HFFc6 (cell line): ENCODE data around the gene RHPN2. TPM values are rescaled to one million over a fixed set of nuclear protein-coding genes. Genes with fewer than 3 reads are reported as not detected.

Experiments used
- DNase-seq: peaks from one replicate; pipeline ENCODE4 v3.0.0-alpha.2; 2018
- H3K27ac Mint-ChIP-seq: 2 replicates; pipeline ENCODE4 v1.8.0; 2020; ENCODE audit warnings: mild to moderate bottlenecking, mixed read lengths
- H3K27me3 Mint-ChIP-seq: 2 replicates; pipeline ENCODE4 v1.8.0; 2021; ENCODE audit warnings: mild to moderate bottlenecking, moderate library complexity, mixed read lengths; ENCODE audit not compliant: insufficient read depth
- H3K36me3 Mint-ChIP-seq: 2 replicates; pipeline ENCODE4 v1.8.0; 2021; ENCODE audit warnings: low read depth, mixed read lengths
- H3K4me1 Mint-ChIP-seq: 2 replicates; pipeline ENCODE4 v1.8.0; 2020; ENCODE audit warnings: low read depth, mixed read lengths
- H3K4me3 Mint-ChIP-seq: 2 replicates; pipeline ENCODE4 v1.8.0; 2020; ENCODE audit warnings: mild to moderate bottlenecking, moderate library complexity, mixed read lengths
- H3K9me3 Mint-ChIP-seq: 2 replicates; pipeline ENCODE4 v1.8.0; 2020; ENCODE audit warnings: mild to moderate bottlenecking, mixed read lengths
- total RNA-seq, 6 experiments: library from RNA; stranded (reverse); fragmentation: NEBNext Ultra II Directional; extraction: Animal tissue kit (Norgen Biotek cat#: 25700); gene quantifications; 2 replicates in 1 of 6; 3 replicates in 5 of 6; pipeline ENCODE4 v1.2.3, GENCODE V29; 2021
- TF ChIP-seq, protein P1 (sequence below): fragments of 200-600 bp; sonication (generic); IDR thresholded peaks from 2 replicates; pipeline ENCODE4 v1.5.0; 2021; ENCODE audit warnings: antibody characterized with exemption, mild to moderate bottlenecking

RHPN2 gene
- total RNA-seq, 6 experiments from 2014 or later: 2.7 to 5.4 (median 3.4) TPM

DNA sequence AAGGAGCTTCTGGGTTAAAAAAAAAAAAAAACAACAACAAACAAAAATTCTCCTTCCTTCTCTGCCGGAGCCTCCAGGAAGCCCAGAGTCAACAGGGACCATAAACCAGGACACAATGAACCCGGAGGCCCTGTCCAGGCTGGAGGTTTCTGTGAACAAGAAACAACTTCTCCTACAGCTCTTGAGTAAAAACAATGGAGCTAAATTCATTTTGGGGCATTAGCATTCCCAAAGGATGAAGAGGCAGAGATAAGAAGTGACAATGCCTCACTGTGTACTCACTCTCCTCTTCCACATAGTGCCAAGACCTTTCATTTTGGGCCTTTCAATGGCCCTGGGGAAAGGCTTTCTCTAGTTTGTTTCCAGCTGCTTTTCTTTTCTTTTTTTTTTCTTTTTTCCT lies 9.0 kb downstream of the RHPN2 start:
- H3K4me1 Mint-ChIP-seq: peaks cover 14% of the 10 kb centered on the region
- H3K36me3 Mint-ChIP-seq: no peaks in the 10 kb centered on the region
- no peaks in the 10 kb centered on the region for H3K9me3 Mint-ChIP-seq
- H3K4me3 Mint-ChIP-seq: no peak overlapping the region
- H3K27me3 Mint-ChIP-seq: no peaks in the 10 kb centered on the region; the same call in 1 of the 2 replicates
- TF ChIP-seq, protein P1, sequence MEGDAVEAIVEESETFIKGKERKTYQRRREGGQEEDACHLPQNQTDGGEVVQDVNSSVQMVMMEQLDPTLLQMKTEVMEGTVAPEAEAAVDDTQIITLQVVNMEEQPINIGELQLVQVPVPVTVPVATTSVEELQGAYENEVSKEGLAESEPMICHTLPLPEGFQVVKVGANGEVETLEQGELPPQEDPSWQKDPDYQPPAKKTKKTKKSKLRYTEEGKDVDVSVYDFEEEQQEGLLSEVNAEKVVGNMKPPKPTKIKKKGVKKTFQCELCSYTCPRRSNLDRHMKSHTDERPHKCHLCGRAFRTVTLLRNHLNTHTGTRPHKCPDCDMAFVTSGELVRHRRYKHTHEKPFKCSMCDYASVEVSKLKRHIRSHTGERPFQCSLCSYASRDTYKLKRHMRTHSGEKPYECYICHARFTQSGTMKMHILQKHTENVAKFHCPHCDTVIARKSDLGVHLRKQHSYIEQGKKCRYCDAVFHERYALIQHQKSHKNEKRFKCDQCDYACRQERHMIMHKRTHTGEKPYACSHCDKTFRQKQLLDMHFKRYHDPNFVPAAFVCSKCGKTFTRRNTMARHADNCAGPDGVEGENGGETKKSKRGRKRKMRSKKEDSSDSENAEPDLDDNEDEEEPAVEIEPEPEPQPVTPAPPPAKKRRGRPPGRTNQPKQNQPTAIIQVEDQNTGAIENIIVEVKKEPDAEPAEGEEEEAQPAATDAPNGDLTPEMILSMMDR: no peak
- H3K27ac Mint-ChIP-seq: no peak overlapping the region; the same call in 1 of the 2 replicates
- peak; percentile 13 for DNase-seq

DNA sequence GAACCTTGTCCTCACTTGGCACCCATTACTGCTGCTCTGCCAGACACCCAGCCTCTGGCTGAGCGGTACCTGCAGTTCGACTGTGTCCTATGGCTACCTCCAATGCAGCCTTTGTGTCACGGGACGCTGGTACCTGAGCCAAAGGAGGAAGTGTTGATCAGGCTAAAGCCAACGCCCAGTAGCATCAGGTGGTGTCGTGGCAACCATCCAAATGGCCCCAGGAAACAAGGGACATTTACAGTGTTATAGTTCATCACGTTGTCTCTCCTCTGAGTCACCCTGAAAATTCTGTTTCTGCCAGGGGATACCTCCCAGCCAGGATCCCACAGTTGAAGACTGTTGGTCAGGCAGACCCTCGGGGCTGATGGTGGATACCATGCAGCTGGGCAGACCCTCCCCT lies 10.1 kb downstream of the RHPN2 start:
- H3K36me3 Mint-ChIP-seq: no peaks in the 10 kb centered on the region
- H3K4me3 Mint-ChIP-seq: no peak overlapping the region
- H3K27ac Mint-ChIP-seq: no peak overlapping the region
- TF ChIP-seq, protein P1: no peak
- DNase-seq: no peak
- no peaks in the 10 kb centered on the region; the same call in none of the 2 replicates for H3K27me3 Mint-ChIP-seq
- H3K4me1 Mint-ChIP-seq: peaks cover 14% of the 10 kb centered on the region
- no peaks in the 10 kb centered on the region for H3K9me3 Mint-ChIP-seq

DNA sequence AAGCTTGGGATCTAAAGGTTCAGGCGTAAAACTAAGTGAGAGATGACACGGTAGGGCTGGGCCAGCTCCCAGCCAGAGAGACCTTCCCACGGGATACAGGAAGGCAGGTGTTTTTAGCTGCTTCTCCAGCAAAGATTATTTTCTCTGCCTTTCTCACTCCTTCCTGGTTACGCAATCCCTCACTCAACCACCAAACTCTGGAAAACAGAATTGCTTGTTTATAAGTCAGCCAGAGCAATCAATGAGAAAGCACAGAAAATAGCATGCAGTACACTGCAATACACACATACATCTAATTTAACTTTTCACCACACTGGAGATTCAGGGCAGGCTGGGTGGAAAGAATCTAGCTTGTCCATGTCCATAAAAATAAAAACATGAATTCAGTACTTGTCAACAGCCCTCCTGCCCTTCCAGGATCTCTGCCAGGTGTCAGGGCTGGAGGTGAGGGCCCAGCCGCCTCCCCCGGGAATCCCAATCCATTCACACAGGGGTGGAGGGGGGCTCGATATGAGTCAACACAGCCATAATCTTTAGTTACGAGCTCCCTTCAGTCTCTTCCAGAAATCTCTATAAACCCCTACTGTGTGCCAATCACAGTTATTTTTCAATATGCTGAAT lies 12.2 kb downstream of the RHPN2 start:
- Mint-ChIP-seq H3K9me3 (no peaks in the 10 kb centered on the region), H3K4me1 (peaks cover 14% of the 10 kb centered on the region), H3K4me3 (no peak overlapping the region), H3K36me3 (no peaks in the 10 kb centered on the region), H3K27me3 (no peaks in the 10 kb centered on the region; the same call in none of the 2 replicates), H3K27ac (no peak overlapping the region)
- peak; percentile 28 for DNase-seq
- TF ChIP-seq, protein P1: no peak

DNA sequence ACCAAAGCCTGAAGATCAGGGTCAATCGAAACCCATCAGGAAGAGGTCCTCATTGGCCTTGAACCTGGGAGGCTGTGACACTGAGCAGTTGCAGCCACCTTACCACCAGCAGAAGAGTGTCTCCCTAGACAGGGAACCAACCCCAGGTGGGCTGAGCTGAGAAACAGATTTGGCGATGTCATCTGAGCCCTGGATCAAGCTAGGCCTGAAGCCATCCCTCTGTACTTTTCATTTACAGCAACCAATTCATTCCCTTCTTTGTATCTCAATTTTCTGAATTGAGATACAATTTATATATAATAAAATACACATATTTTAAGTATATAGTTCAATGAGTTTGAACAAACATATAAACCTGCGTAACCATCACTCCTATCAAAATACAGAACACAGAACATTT lies 14.6 kb downstream of the RHPN2 start:
- H3K4me3 Mint-ChIP-seq: no peak overlapping the region
- H3K9me3 Mint-ChIP-seq: no peaks in the 10 kb centered on the region
- TF ChIP-seq, protein P1: no peak

DNA sequence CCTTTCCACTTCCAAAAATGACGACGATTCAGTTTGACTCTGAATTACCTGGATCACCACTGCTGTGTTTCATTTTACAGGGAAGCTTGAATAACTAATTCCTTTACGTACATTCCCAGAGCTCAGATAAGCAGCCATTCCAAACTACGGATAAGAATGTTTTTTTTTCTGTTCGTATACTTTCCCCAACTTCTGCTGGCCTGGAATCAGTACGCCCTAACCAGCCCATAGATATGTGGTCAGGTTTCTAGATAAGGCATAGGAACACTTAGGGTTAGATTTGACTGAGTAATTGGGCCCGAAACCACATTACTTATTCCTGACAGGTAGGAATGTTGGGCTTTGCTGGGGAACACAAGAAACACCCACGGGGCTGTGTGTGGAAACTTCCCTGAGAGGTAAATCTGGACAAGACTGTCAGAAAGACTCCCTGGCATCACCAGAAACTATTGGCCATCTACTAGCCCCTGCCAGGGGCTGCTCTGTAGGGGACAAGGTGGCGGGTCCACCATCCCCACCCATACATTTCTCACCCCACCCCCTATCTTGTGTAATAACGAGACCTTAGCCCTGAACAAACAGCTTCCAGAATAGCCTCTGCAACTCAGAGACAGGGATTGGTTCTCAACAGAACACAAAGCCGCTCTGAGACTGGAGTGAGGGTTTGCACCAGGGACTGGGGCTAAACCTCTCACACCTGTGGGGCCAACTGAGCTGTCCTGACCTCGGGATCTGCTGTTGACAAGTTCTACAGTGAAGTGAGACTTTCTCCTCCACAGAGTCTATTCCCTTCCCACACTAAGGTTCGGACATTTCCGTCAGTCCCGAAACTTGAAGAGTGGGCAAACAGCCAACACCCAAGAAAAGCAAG lies 15.6 kb downstream of the RHPN2 start:
- H3K36me3 Mint-ChIP-seq: no peaks in the 10 kb centered on the region
- H3K4me1 Mint-ChIP-seq: peaks cover 8% of the 10 kb centered on the region; the same call in 1 of the 2 replicates
- no peak for DNase-seq
- H3K27me3 Mint-ChIP-seq: no peaks in the 10 kb centered on the region; the same call in none of the 2 replicates
- H3K9me3 Mint-ChIP-seq: no peaks in the 10 kb centered on the region
- TF ChIP-seq, protein P1: no peak
- H3K27ac Mint-ChIP-seq: no peak overlapping the region
- no peak overlapping the region for H3K4me3 Mint-ChIP-seq

More for the DNA sequence above, 14.6 kb downstream of the RHPN2 start:
- no peak overlapping the region for H3K27ac Mint-ChIP-seq
- H3K4me1 Mint-ChIP-seq: peaks cover 8% of the 10 kb centered on the region; the same call in 1 of the 2 replicates
- H3K27me3 Mint-ChIP-seq: no peaks in the 10 kb centered on the region; the same call in none of the 2 replicates
- H3K36me3 Mint-ChIP-seq: no peaks in the 10 kb centered on the region
- no peak for DNase-seq
